HG03520 (cell line): ENCODE measurements around the gene ZC3H12C.
"Not testable (repeated sequence)": the region's sequence is repeated elsewhere in the genome, so short reads cannot be mapped to it uniquely, and the experiment has no call there.

Source experiments
- ATAC-seq: cut with Tn5 transposase; IDR thresholded peaks from one replicate; pipeline ENCODE4 v1.9.1; 2021; ENCODE audit warnings: mild to moderate bottlenecking, moderate library complexity; ENCODE audit not compliant: unreplicated experiment

The ZC3H12C gene

GRCh38 chr11:110176366-110177085 lies 83.3 kb downstream of the ZC3H12C start:
- no peak for ATAC-seq

DNA sequence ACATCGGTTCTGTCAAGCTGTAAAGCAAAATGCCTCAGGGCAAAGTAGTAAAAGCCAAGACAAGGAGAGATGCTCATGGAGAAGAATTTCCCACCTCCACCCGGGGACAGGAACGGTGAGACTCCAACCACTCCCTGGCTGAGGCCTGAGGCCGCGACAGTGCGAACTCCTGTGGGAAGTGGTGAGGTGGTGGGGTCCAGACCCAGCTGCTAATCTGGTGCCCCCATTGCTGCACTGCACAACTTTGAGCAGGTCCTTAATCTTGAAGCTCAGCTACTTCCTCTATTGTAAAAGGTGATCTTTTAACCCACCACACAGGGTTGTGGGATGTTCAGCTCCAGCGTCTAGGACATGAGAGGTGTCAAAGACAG lies 83.9 kb downstream of the ZC3H12C start:
- ATAC-seq: no peak

GRCh38 chr11:110179064-110179463 lies 85.9 kb downstream of the ZC3H12C start:
- no peak for ATAC-seq

- ATAC-seq: no peak
These were observed 89.7 kb downstream of the ZC3H12C start for GRCh38 chr11:110182886-110183285.

- ATAC-seq: no peak
These were observed 91.3 kb downstream of the ZC3H12C start for GRCh38 chr11:110184456-110184855.

DNA sequence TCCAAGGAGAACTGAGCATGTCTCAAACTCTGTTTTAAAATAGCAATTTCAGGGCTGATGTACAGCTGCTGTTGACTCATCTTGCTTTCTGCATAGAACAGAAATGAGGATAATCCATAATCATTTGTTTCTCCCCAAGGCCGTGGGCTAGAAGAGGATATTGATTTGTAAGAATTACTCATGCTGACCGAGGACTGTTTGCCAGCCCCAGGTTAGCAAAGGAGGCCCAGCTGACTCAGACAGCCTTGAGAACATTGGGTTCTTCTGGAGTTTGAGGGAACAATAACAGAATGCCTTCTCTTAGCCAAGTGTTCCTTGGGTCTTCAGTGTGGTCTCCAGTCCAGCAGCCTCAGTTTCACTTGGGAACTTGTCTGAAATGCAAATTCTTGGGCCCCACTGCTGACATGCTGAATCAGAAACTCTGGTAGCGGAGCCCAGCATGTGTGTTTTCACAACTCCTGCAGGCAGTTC lies 92.0 kb downstream of the ZC3H12C start:
- no peak for ATAC-seq

GRCh38 chr11:110185599-110185998 lies 92.4 kb downstream of the ZC3H12C start:
- no peak for ATAC-seq

GRCh38 chr11:110186456-110186855 lies 93.3 kb downstream of the ZC3H12C start:
- no peak for ATAC-seq

GRCh38 chr11:110186867-110187266 lies 93.7 kb downstream of the ZC3H12C start:
- ATAC-seq: no peak

GRCh38 chr11:110187731-110188130 lies 94.5 kb downstream of the ZC3H12C start:
- ATAC-seq: no peak

DNA sequence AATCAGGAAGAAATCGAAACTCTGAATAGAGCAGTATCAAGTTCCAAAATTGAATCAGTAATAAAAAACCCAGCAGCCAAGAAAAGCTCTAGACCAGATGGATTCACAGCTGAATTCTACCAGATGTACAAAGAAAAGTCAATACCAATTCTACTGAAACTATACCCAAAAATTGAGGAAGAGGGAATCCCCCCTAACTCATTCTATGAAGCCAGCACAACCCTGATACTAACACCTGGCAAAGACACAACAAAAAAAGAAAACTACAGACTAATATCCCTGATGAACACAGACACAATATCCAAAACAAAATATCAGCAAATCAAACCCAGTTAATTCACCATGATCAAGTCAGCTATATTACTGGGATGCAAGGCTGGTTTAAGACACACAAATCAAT lies 97.7 kb downstream of the ZC3H12C start:
- no peak for ATAC-seq

DNA sequence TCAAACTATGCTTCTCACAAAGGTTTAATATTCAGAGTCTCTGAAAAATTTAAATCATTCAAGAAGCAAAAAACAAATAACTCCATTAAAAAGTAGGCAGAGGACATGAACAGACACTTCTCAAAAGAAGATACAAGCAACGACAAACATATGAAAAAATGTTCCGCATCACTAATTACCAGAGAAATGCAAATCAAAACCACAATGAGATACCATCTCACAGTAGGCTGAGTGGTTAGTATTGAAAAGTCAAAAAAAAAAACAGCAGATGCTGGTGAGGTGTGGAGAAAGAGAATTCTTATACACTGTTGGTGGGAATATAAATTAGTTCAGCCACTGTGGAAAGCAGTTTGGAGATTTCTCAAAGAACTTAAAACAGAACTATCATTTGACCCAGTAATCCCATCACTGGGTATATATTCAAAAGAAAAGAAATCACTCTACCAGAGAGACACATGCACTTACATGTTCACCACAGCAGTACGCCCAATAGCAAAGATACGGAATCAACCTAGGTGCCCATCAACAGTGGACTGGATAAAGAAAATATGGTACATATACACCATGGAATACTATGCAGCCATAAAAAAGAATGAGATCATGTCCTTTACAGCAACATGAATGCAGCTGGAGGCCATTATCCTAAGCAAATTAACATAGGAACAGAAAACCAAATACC lies 99.6 kb downstream of the ZC3H12C start:
- ATAC-seq: peak; percentile 66

DNA sequence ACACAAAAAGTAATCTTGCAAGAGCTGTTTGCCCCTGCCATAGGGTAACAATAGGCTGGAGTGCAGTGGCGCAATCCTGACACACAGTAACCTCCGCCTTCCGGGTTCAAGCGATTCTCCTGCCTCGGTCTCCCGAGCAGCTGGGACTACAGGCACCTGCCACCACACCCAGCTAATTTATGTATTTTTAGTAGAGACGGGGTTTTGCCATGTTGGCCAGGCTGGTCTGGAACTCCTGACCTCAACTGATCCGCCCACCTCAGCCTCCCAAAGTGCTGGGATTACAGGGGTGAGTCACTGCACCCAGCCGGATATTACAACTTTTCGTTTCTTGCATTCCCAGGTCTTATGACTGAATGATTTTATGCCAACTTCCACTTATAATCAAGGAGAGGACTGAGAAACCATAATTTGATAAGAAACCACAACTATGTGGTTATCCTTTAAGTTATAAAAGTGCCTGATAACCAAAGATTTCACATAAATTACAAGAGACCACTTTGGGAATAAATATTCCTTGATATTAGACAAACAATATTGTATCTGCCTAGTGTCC lies 101.1 kb downstream of the ZC3H12C start:
- ATAC-seq: not testable (repeated sequence)

GRCh38 chr11:110196241-110196754 lies 103.1 kb downstream of the ZC3H12C start:
- ATAC-seq: no peak

- no peak for ATAC-seq
These were observed 103.8 kb downstream of the ZC3H12C start for GRCh38 chr11:110196884-110197420.

- no peak for ATAC-seq
These were observed 105.0 kb downstream of the ZC3H12C start for GRCh38 chr11:110198031-110198729.

- ATAC-seq: no peak
These were observed 106.2 kb downstream of the ZC3H12C start for GRCh38 chr11:110199184-110199981.

GRCh38 chr11:110200241-110200640 lies 107.0 kb downstream of the ZC3H12C start:
- ATAC-seq: no peak

GRCh38 chr11:110200836-110201235 lies 107.6 kb downstream of the ZC3H12C start:
- ATAC-seq: no peak

DNA sequence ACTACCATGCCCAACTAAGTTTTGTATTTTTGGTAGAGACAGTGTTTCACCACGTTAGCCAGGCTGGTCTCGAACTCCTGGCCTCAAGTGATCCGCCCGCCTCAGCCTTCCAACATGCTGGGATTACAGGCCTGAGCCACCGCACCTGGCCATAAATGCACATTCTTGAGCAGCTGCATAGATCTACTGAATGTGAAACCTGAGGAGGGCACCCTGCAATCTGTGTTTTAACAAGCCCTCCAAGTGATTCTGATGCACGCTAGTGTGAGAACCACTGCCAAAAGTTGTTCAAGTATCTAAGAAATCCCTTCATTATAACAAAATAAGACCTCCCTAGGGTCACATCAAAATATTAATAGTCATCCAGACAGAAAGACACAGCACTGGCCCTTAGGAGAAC lies 113.9 kb downstream of the ZC3H12C start:
- no peak for ATAC-seq
